Measurements from ENCODE around the gene SOX11. TPM values are rescaled to one million over a fixed set of nuclear protein-coding genes. Genes with fewer than 3 reads are reported as not detected.

The SOX11 gene
- total RNA-seq, 1 donor from 2014 or later = 31.6 TPM

GRCh38 chr2:5673145-5674025 is 18.8 kb upstream of the SOX11 start:
- peak; percentile 10 for TF ChIP-seq CTCF (IDR thresholded peaks at IDR 0.05)
- Mint-ChIP-seq H3K9me3 (ENCODE audit: low read depth) (no peaks in the 10 kb centered on the region), H3K4me1 (ENCODE audit: low read depth) (peaks cover 37% of the 10 kb centered on the region), H3K27ac (ENCODE audit: unreplicated experiment) (peak overlapping the region; percentile 73), H3K36me3 (ENCODE audit: low read depth) (no peaks in the 10 kb centered on the region), H3K4me3 (ENCODE audit: unreplicated experiment) (peak overlapping the region; percentile 72), H3K27me3 (ENCODE audit: low read depth) (no peaks in the 10 kb centered on the region)
- no peak for DNase-seq (ENCODE audit: low spot score)

- peak overlapping the region; percentile 67 for H3K4me3 Mint-ChIP-seq (ENCODE audit: unreplicated experiment)
- TF ChIP-seq CTCF (IDR thresholded peaks at IDR 0.05) = no peak
- no peaks in the 10 kb centered on the region for H3K9me3 Mint-ChIP-seq (ENCODE audit: low read depth)
- no peak for DNase-seq (ENCODE audit: low spot score)
- H3K27ac Mint-ChIP-seq (ENCODE audit: unreplicated experiment) = peak overlapping the region; percentile 73
- no peaks in the 10 kb centered on the region for H3K36me3 Mint-ChIP-seq (ENCODE audit: low read depth)
- H3K4me1 Mint-ChIP-seq (ENCODE audit: low read depth) = peaks cover 37% of the 10 kb centered on the region
- no peaks in the 10 kb centered on the region for H3K27me3 Mint-ChIP-seq (ENCODE audit: low read depth)
Observed at GRCh38 chr2:5674026-5674340, 18.2 kb upstream of the SOX11 start.

GRCh38 chr2:5677133-5677532 is 15.1 kb upstream of the SOX11 start:
- Mint-ChIP-seq H3K36me3 (ENCODE audit: low read depth) (no peaks in the 10 kb centered on the region), H3K27ac (ENCODE audit: unreplicated experiment) (no peak overlapping the region), H3K4me3 (ENCODE audit: unreplicated experiment) (no peak overlapping the region), H3K9me3 (ENCODE audit: low read depth) (peaks cover 13% of the 10 kb centered on the region), H3K27me3 (ENCODE audit: low read depth) (no peaks in the 10 kb centered on the region), H3K4me1 (ENCODE audit: low read depth) (peaks cover 37% of the 10 kb centered on the region)
- DNase-seq (ENCODE audit: low spot score) = no peak
- no peak for TF ChIP-seq CTCF (IDR thresholded peaks at IDR 0.05)

- H3K27ac Mint-ChIP-seq (ENCODE audit: unreplicated experiment) = no peak overlapping the region
- DNase-seq (ENCODE audit: low spot score) = no peak
- H3K36me3 Mint-ChIP-seq (ENCODE audit: low read depth) = no peaks in the 10 kb centered on the region
- H3K27me3 Mint-ChIP-seq (ENCODE audit: low read depth) = no peaks in the 10 kb centered on the region
- no peak overlapping the region for H3K4me3 Mint-ChIP-seq (ENCODE audit: unreplicated experiment)
- peaks cover 11% of the 10 kb centered on the region for H3K4me1 Mint-ChIP-seq (ENCODE audit: low read depth)
- no peak for TF ChIP-seq CTCF (IDR thresholded peaks at IDR 0.05)
- peaks cover 13% of the 10 kb centered on the region for H3K9me3 Mint-ChIP-seq (ENCODE audit: low read depth)
Observed at GRCh38 chr2:5683471-5683870, 8.7 kb upstream of the SOX11 start.

- Mint-ChIP-seq H3K4me1 (ENCODE audit: low read depth) (peaks cover 23% of the 10 kb centered on the region), H3K27ac (ENCODE audit: unreplicated experiment) (no peak overlapping the region), H3K36me3 (ENCODE audit: low read depth) (no peaks in the 10 kb centered on the region), H3K4me3 (ENCODE audit: unreplicated experiment) (no peak overlapping the region), H3K27me3 (ENCODE audit: low read depth) (no peaks in the 10 kb centered on the region), H3K9me3 (ENCODE audit: low read depth) (peaks cover 13% of the 10 kb centered on the region)
- DNase-seq (ENCODE audit: low spot score) = no peak
- no peak for TF ChIP-seq CTCF (IDR thresholded peaks at IDR 0.05)
Observed at GRCh38 chr2:5685225-5685624, 7.0 kb upstream of the SOX11 start.

Data from chondrocyte (in vitro differentiated cells).